Erythroblast (primary cell): Measurements from ENCODE around the gene KRT33B.

ENCODE experiments used
- GATA1 ChIP-seq: IDR thresholded peaks from 2 replicates; pipeline ENCODE4 v1.6.1; 2011; ENCODE audit warnings: low read depth, mild to moderate bottlenecking, control low read depth, low read length, moderate library complexity
- POLR2A ChIP-seq: IDR thresholded peaks from 2 replicates; pipeline ENCODE4 v1.6.1; 2011; ENCODE audit warnings: mild to moderate bottlenecking, low read length

DNA sequence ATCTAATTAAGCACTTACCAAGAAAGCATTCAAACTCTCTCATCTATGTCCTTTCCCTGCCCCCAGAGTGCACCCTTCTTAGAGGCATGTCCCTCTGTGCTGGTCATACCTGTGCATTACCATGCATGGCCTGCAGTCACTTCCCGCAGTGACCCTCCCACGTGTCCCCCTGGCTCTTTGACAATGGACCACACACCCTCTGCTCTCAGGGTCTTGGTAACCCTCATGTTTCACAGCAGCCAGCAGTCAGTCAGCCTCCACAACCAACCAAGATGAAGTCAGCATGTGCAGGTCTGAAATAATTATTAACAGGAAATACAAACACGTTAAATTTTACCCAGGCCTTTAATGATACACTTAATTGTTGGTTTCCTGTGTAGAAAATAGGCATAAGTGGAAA is 29.1 kb downstream of the KRT33B start:
- TF ChIP-seq POLR2A, result no peak
- no peak for TF ChIP-seq GATA1
